Ishikawa (cell line): Measurements from ENCODE around the gene FBXO48.

Experiments used
- CEBPB ChIP-seq: IDR thresholded peaks from 2 replicates; pipeline ENCODE4 v1.6.1; 2012
- EP300 ChIP-seq: IDR thresholded peaks from 2 replicates; pipeline ENCODE4 v1.6.1; 2012; ENCODE audit warnings: borderline replicate concordance
- FOXM1 ChIP-seq: IDR thresholded peaks from 2 replicates; pipeline ENCODE4 v1.6.1; 2012; ENCODE audit warnings: low read depth, borderline replicate concordance
- REST ChIP-seq: IDR thresholded peaks from 2 replicates; pipeline ENCODE4 v1.6.1; 2012; ENCODE audit warnings: low read depth, mild to moderate bottlenecking
- TAF1 ChIP-seq: IDR thresholded peaks from 2 replicates; pipeline ENCODE4 v1.6.1; 2012; ENCODE audit warnings: low read depth, mild to moderate bottlenecking
- YY1 ChIP-seq: IDR thresholded peaks from 2 replicates; pipeline ENCODE4 v1.6.1; 2012; ENCODE audit warnings: low read depth
- ZBTB7A ChIP-seq: IDR thresholded peaks from 2 replicates; pipeline ENCODE4 v1.6.1; 2012; ENCODE audit warnings: low read depth

GRCh38 chr2:68432696-68433658, 34.1 kb downstream of the FBXO48 start:
- TF ChIP-seq CEBPB (no peak), YY1 (no peak), TAF1 (no peak), EP300 (no peak), REST (no peak), ZBTB7A (no peak), FOXM1 (no peak)
